Suprapubic skin (tissue), 4 donors: ENCODE measurements around the gene GSTA1. TPM values are rescaled to one million over a fixed set of nuclear protein-coding genes. Genes with fewer than 3 reads are reported as not detected.
"Not testable (repeated sequence)": the region's sequence is repeated elsewhere in the genome, so short reads cannot be mapped to it uniquely, and the experiment has no call there.

Source experiments
- DNase-seq, 2 donors: peaks; one replicate each; pipeline ENCODE4 v3.0.0-alpha.2; 2019; ENCODE audit warnings: low spot score in 2 of 2
- H3K27ac ChIP-seq: fragments of 200-600 bp; sonication (generic); one replicate; pipeline ENCODE4 v1.5.1; 2019
- H3K27me3 ChIP-seq: fragments of 200-600 bp; sonication (generic); one replicate; pipeline ENCODE4 v1.5.1; 2019
- H3K36me3 ChIP-seq: fragments of 200-600 bp; sonication (generic); one replicate; pipeline ENCODE4 v1.5.1; 2019
- H3K4me1 ChIP-seq: fragments of 200-600 bp; sonication (generic); one replicate; pipeline ENCODE4 v1.5.1; 2019
- H3K4me3 ChIP-seq: fragments of 200-600 bp; sonication (generic); one replicate; pipeline ENCODE4 v1.5.1; 2019; ENCODE audit warnings: mild to moderate bottlenecking
- H3K9me3 ChIP-seq: fragments of 200-600 bp; sonication (generic); one replicate; pipeline ENCODE4 v1.5.1; 2019
- EP300 ChIP-seq: sonication (generic); formaldehyde crosslinking; IDR thresholded peaks from one replicate; pipeline ENCODE4 v1.6.1; 2017; ENCODE audit warnings: antibody characterized with exemption
- POLR2A ChIP-seq, 2 donors: fragments of 450-650 bp; IDR thresholded peaks; one replicate each; pipeline ENCODE4 v1.6.1; 2017; ENCODE audit warnings: antibody characterized with exemption in 2 of 2, mild to moderate bottlenecking in 2 of 2, moderate library complexity in 2 of 2
- POLR2AphosphoS5 ChIP-seq, 3 donors: sonication (generic); formaldehyde crosslinking; IDR thresholded peaks; one replicate each; pipeline ENCODE4 v1.6.1; 2017; ENCODE audit warnings: antibody characterized with exemption in 3 of 3
- WGBS: methylation state at CpG from one replicate; pipeline ENCODE4 v1.1.5; 2018; 5-methylcytosine and 5-hydroxymethylcytosine counted together
- total RNA-seq, 4 donors: library from RNA; depleted of rRNA; stranded (reverse); fragments of >200 nt; gene quantifications; one replicate each; pipeline ENCODE4 v1.1.0, GENCODE V29; 2016
- TF ChIP-seq, protein P1 (sequence below), 2 donors: fragments of 200-600 bp in 1 of 2; fragments of 450-650 bp in 1 of 2; sonication (generic) in 1 of 2; IDR thresholded peaks; one replicate each; pipeline ENCODE4 v1.5.1; 2016 to 2019; ENCODE audit warnings: antibody characterized with exemption in 2 of 2, mild to moderate bottlenecking in 1 of 2, moderate library complexity in 1 of 2

Gene GSTA1
- total RNA-seq, 4 donors from 2014 or later: not detected

DNA sequence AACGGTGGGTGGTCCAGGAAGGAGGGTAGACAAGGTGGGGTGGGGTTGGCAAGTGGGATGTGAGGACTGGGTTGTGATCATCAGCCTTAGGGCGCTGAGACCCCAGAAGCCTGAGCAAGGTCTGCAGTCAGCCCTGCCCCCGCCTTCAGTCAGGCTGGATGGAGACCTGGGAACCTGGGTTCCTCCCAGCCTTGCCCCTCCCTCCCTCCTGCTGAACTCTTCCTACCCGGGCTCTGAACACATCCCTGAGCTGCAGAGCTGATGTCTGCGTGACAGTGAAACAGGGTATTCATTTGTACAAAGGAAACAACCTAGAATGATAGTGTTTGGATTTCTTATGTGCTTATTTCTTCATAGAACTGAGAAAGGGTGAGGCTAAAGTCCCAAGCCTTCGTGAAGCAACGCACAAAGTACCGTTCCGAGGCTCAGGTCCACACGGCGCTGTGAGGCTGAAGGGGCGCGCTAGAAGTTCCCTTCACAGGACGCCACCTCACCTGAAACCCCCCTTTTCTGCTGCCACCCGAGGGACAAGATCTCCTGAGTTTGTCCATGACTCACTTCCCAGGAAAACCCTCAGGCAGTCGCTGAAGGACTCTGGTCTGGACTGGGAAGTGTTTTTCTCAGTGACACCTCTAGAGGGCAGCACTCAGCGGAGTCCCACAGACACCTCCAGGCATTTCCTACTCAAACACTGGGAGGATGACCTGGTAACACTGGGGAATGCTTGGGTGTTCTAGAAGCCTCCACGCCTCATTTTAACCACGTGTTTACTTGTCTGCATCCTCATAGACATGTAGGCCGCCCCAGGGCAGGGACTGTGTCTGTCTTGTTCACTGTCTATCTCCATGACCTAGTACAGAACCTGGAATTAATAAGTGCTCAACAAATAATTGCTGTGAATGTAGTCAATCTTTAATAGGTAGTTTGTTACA is 35.8 kb upstream of the GSTA1 start:
- H3K36me3 ChIP-seq: no peaks in the 10 kb centered on the region
- no peaks in the 10 kb centered on the region for H3K9me3 ChIP-seq
- DNase-seq: no peak
- no peaks in the 10 kb centered on the region for H3K4me1 ChIP-seq
- TF ChIP-seq POLR2A (IDR thresholded peaks at IDR 0.05): no peak
- TF ChIP-seq EP300: no peak
- TF ChIP-seq, protein P1, sequence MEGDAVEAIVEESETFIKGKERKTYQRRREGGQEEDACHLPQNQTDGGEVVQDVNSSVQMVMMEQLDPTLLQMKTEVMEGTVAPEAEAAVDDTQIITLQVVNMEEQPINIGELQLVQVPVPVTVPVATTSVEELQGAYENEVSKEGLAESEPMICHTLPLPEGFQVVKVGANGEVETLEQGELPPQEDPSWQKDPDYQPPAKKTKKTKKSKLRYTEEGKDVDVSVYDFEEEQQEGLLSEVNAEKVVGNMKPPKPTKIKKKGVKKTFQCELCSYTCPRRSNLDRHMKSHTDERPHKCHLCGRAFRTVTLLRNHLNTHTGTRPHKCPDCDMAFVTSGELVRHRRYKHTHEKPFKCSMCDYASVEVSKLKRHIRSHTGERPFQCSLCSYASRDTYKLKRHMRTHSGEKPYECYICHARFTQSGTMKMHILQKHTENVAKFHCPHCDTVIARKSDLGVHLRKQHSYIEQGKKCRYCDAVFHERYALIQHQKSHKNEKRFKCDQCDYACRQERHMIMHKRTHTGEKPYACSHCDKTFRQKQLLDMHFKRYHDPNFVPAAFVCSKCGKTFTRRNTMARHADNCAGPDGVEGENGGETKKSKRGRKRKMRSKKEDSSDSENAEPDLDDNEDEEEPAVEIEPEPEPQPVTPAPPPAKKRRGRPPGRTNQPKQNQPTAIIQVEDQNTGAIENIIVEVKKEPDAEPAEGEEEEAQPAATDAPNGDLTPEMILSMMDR (IDR thresholded peaks at IDR 0.05): peak; percentile 9 to 51
- 75% methylated on average over 15 of the region's 20 CpGs for WGBS
- H3K27ac ChIP-seq: no peak overlapping the region
- H3K4me3 ChIP-seq: no peak overlapping the region
- peaks cover 8% of the 10 kb centered on the region for H3K27me3 ChIP-seq

DNA sequence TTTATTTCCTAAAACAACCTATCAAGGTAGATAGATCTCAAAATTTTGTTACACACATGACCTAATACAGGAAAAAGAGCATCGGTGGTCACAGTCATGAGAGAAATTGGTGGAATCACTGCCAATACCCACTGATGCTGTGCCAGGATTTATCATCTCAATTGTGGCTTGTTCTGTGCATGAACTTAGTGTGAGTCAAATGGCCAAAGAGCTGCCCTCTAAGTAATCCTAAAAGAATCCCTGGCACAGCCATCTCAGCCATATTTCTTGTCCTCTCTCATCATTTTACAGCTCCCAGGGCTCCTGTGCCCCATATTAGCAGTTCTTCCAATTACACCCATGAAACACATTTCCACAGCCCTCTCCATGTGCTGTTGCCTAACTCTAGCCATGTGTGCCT is 30.9 kb upstream of the GSTA1 start:
- DNase-seq: no peak
- 79% methylated on average over 1 of the region's 1 CpG for WGBS

DNA sequence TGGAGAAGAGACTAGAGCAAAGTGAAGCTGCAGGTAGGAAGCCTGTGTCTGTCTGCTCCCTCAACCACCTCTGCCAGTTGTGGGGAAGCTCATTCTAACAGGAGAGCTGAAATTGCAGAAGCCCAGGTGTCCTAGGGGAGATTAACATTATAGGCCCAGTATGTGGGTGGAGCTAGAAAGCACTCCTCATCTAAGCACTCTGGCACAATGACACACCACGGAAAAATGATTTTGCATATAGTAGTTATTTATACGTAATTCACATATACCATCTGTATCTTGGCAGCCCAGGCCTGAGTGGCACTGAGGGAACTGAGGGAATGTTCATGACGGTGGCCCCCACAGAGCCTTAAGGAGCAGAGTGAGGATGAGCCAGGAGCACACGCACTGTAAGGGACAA is 27.3 kb upstream of the GSTA1 start:
- H3K36me3 ChIP-seq, H3K9me3 ChIP-seq, H3K27ac ChIP-seq, H3K4me1 ChIP-seq, H3K4me3 ChIP-seq, DNase-seq, H3K27me3 ChIP-seq: not testable (repeated sequence)
- 82% methylated on average over 4 of the region's 4 CpGs for WGBS

More for the DNA sequence above, 30.9 kb upstream of the GSTA1 start:
- H3K27ac ChIP-seq: no peak overlapping the region
- H3K27me3 ChIP-seq: peaks cover 8% of the 10 kb centered on the region
- no peaks in the 10 kb centered on the region for H3K36me3 ChIP-seq
- no peak overlapping the region for H3K4me3 ChIP-seq
- H3K9me3 ChIP-seq: no peaks in the 10 kb centered on the region
- no peak for TF ChIP-seq POLR2A (IDR thresholded peaks at IDR 0.05)
- no peak for TF ChIP-seq POLR2AphosphoS5 (IDR thresholded peaks at IDR 0.05)
- TF ChIP-seq, protein P1 (IDR thresholded peaks at IDR 0.05): no peak
- no peak for TF ChIP-seq EP300
- no peaks in the 10 kb centered on the region for H3K4me1 ChIP-seq

DNA sequence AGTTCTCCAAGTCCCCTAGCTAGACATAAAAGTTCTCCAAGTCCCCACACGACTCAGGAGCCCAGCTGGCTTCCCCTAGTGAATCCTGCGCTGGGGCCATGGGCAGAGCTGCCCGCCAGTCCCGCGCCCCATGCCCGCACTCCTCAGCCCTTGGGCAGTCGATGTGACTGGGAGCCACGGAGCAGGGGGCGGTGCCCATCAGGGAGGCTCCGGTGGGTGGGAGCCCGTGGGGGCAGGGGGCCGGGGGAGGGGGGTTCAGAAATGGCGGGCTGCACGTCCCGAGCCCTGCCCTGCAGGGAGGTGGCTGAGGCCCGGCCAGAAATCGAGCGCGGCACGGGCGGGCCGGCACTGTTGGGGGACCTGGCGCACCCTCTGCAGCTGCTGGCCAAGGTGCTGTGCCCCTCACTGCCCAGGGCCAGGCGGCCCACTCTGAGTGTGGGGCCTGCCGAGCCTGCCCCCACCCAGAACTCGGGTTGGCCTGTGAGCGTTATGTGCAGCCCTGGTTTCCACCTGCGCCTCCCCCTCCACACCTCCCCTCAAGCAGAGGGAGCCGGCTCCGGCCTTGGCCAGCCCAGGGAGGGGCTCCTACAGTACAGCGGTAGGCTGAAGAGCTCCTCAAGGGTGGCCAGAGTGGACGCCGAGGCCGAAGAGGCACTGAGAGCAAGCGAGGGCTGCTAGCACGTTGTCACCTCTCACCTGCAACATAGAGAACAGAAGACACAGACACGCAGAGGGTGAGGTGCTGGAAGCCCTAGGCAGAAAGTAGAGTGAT is 25.6 kb upstream of the GSTA1 start:
- H3K27ac ChIP-seq: no peak overlapping the region
- H3K4me3 ChIP-seq: no peak overlapping the region
- H3K9me3 ChIP-seq: no peaks in the 10 kb centered on the region
- no peaks in the 10 kb centered on the region for H3K36me3 ChIP-seq
- DNase-seq: no peak
- 85% methylated on average over 18 of the region's 37 CpGs for WGBS
- H3K4me1 ChIP-seq: no peaks in the 10 kb centered on the region
- H3K27me3 ChIP-seq: no peaks in the 10 kb centered on the region
- TF ChIP-seq POLR2A (IDR thresholded peaks at IDR 0.05): no peak
- TF ChIP-seq POLR2AphosphoS5 (IDR thresholded peaks at IDR 0.05): no peak
- TF ChIP-seq EP300: no peak
- TF ChIP-seq, protein P1 (IDR thresholded peaks at IDR 0.05): no peak

GRCh38 chr6:52828621-52829020 is 25.0 kb upstream of the GSTA1 start:
- DNase-seq: not testable (repeated sequence)

DNA sequence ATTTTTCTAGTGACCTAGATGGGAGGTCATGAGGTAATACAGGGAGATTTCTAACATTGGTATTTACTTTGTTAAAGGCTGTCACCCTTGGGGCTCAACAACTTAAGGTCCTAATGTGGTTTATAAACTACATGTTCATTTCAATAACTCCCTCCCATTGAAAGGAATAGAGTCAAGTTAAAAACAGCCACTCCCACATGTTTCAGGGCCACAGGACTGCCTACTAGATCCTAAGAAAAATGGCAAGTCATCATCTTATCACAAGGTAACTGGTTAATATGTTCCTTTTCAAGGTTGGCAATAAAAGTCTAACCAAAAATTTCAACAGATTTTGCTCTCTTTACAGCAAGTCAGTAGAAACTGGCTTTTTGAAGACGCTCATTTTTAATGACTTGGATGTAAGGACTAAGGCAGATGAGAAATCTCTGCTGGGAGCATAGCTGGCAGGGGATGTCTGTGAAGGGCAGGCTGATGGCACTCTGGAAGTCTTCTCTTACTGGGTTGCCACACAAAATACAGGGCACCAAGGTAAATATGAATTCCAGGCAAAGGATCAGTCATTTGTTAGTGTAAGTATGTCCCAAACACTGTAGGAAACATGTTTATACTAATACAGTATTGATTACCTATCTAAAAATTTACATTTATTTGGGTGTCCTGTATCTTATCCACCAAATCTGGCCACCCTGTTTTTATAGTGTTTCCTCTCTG is 23.6 kb upstream of the GSTA1 start:
- not testable (repeated sequence) for H3K4me1 ChIP-seq, H3K9me3 ChIP-seq, H3K27ac ChIP-seq, H3K36me3 ChIP-seq, DNase-seq, H3K27me3 ChIP-seq, H3K4me3 ChIP-seq
- WGBS: 81% methylated on average over 1 of the region's 1 CpG

More at GRCh38 chr6:52828621-52829020, 25.0 kb upstream of the GSTA1 start:
- WGBS: 77% methylated on average over 4 of the region's 4 CpGs
- H3K27ac ChIP-seq, H3K36me3 ChIP-seq, H3K27me3 ChIP-seq, H3K4me1 ChIP-seq, H3K4me3 ChIP-seq, H3K9me3 ChIP-seq: not testable (repeated sequence)
